IMR-90 (cell line): ENCODE data around the gene CTNND2. TPM values are rescaled to one million over a fixed set of nuclear protein-coding genes. Genes with fewer than 3 reads are reported as not detected.

Experiments used
- ATAC-seq: fragments of 200-7000 bp; cut with Tn5 transposase; 2 replicates; pipeline ENCODE4 v1.9.1; 2020; ENCODE audit warnings: low read depth, mild to moderate bottlenecking, moderate library complexity
- BruUV-seq: library from RNA; stranded (reverse); fragments of 400-500 nt; replicated peaks from 2 replicates; lab custom pipeline; 2021; lab: Mats Ljungman, UMichigan
- CTCF ChIA-PET: fragments of 300-600 bp; formaldehyde crosslinking; extraction: SDS; loops from one replicate; lab custom pipeline; 2021; ENCODE audit warnings: antibody characterized with exemption; lab: Yijun Ruan, JAX
- POLR2A ChIA-PET: fragments of 300-600 bp; sonication (Branson Sonifier 250); formaldehyde crosslinking; loops from one replicate; lab custom pipeline; 2022; ENCODE audit warnings: antibody characterized with exemption; ENCODE audit not compliant: unreplicated experiment; lab: Charles Lee
- DNase-seq: peaks from one replicate; pipeline ENCODE4 v3.0.0; 2013
- H2AFZ ChIP-seq: replicated peaks from 2 replicates; pipeline ENCODE3; 2013; ENCODE audit warnings: low read length, mild to moderate bottlenecking; ENCODE audit not compliant: poor library complexity
- H2AK5ac ChIP-seq: 2 replicates; pipeline ENCODE4 v1.6.1; 2013; ENCODE audit warnings: low read depth, low read length, inconsistent platforms
- H2AK9ac ChIP-seq: replicated peaks from 2 replicates; pipeline ENCODE3; 2013; ENCODE audit warnings: mild to moderate bottlenecking, low read depth, low read length, moderate library complexity; ENCODE audit not compliant: poor library complexity
- H2BK120ac ChIP-seq: 2 replicates; pipeline ENCODE4 v1.6.1; 2013; ENCODE audit warnings: low read depth, low read length, inconsistent platforms
- H2BK15ac ChIP-seq: 3 replicates; pipeline ENCODE4 v1.6.1; 2013; ENCODE audit warnings: low read depth, low read length, inconsistent platforms
- H2BK20ac ChIP-seq: 2 replicates; pipeline ENCODE4 v1.6.1; 2013; ENCODE audit warnings: low read depth, mild to moderate bottlenecking, inconsistent platforms, low read length, moderate library complexity
- H2BK5ac ChIP-seq: 2 replicates; pipeline ENCODE4 v1.6.1; 2013; ENCODE audit warnings: mild to moderate bottlenecking, low read depth, low read length, inconsistent platforms; ENCODE audit not compliant: poor library complexity, severe bottlenecking
- H3K14ac ChIP-seq: replicated peaks from 2 replicates; pipeline ENCODE4 v1.6.1; 2013; ENCODE audit warnings: low read depth, low read length, inconsistent platforms
- H3K18ac ChIP-seq: 2 replicates; pipeline ENCODE4 v1.6.1; 2013; ENCODE audit warnings: low read depth, low read length, control low read depth
- H3K23ac ChIP-seq: 2 replicates; pipeline ENCODE4 v1.6.1; 2013; ENCODE audit warnings: low read depth, low read length, inconsistent platforms
- H3K27ac ChIP-seq: 2 replicates; pipeline ENCODE4 v1.5.1; 2013; ENCODE audit warnings: mild to moderate bottlenecking, control low read depth, low read length; ENCODE audit not compliant: insufficient read depth
- H3K27me3 ChIP-seq: 2 replicates; pipeline ENCODE4 v1.6.1; 2013; ENCODE audit warnings: low read length; ENCODE audit not compliant: control insufficient read depth, insufficient read depth
- H3K36me3 ChIP-seq: 2 replicates; pipeline ENCODE4 v1.6.1; 2013; ENCODE audit warnings: low read length, mixed read lengths; ENCODE audit not compliant: control insufficient read depth, insufficient read depth
- H3K4ac ChIP-seq: 2 replicates; pipeline ENCODE4 v1.6.1; 2013; ENCODE audit warnings: low read depth, low read length, inconsistent platforms
- H3K4me1 ChIP-seq: 2 replicates; pipeline ENCODE4 v1.6.1; 2013; ENCODE audit warnings: low read length, mixed read lengths; ENCODE audit not compliant: control insufficient read depth, insufficient read depth
- H3K4me2 ChIP-seq: 2 replicates; pipeline ENCODE4 v1.6.1; 2013; ENCODE audit warnings: low read depth, mild to moderate bottlenecking, control low read depth, low read length, moderate library complexity
- H3K4me3 ChIP-seq: 2 replicates; pipeline ENCODE4 v1.5.1; 2013; ENCODE audit warnings: low read depth, mild to moderate bottlenecking, control low read depth, low read length, moderate library complexity; ENCODE audit not compliant: insufficient read depth
- H3K56ac ChIP-seq: 2 replicates; pipeline ENCODE4 v1.6.1; 2013; ENCODE audit warnings: low read length, inconsistent platforms; ENCODE audit not compliant: insufficient read depth; ENCODE audit errors: extremely low read depth
- H3K79me1 ChIP-seq, 2 experiments: 2 replicates each; pipeline ENCODE4 v1.6.1; 2013; ENCODE audit warnings: low read length in 2 of 2, inconsistent platforms in 1 of 2, low read depth in 1 of 2
- H3K9ac ChIP-seq: 2 replicates; pipeline ENCODE4 v1.6.1; 2013; ENCODE audit warnings: low read depth, low read length, control low read depth
- H3K9me1 ChIP-seq: 2 replicates; pipeline ENCODE4 v1.6.1; 2013; ENCODE audit warnings: low read length, inconsistent platforms; ENCODE audit not compliant: insufficient read depth
- H3K9me3 ChIP-seq: 2 replicates; pipeline ENCODE4 v1.6.1; 2013; ENCODE audit warnings: low read length; ENCODE audit not compliant: control insufficient read depth, insufficient read depth
- H4K20me1 ChIP-seq: 2 replicates; pipeline ENCODE4 v1.6.1; 2013; ENCODE audit warnings: low read length, inconsistent platforms; ENCODE audit not compliant: insufficient read depth
- H4K5ac ChIP-seq: 2 replicates; pipeline ENCODE4 v1.6.1; 2013; ENCODE audit warnings: mild to moderate bottlenecking, low read depth, low read length, control low read depth
- H4K8ac ChIP-seq, 2 experiments: 2 replicates each; pipeline ENCODE4 v1.6.1; 2013; ENCODE audit warnings: low read depth in 2 of 2, low read length in 2 of 2, control low read depth in 1 of 2, inconsistent platforms in 1 of 2
- H4K91ac ChIP-seq: 2 replicates; pipeline ENCODE4 v1.6.1; 2013; ENCODE audit warnings: low read depth, low read length, inconsistent platforms; ENCODE audit not compliant: insufficient read depth
- FOS ChIP-seq: fragments of 150-350 bp; IDR thresholded peaks from 2 replicates; pipeline ENCODE4 v1.6.1; 2016; ENCODE audit warnings: low read depth, low read length
- SMC3 ChIP-seq: fragments of 150-350 bp; IDR thresholded peaks from 2 replicates; pipeline ENCODE4 v1.6.1; 2016; ENCODE audit warnings: low read depth, mild to moderate bottlenecking, antibody characterized with exemption, low read length, moderate library complexity
- WGBS, 2 experiments: methylation state at CpG; one replicate each; pipeline versions ENCODE4 v1.1.5 to v1.1.7; 2013; ENCODE audit warnings: missing lambda C conversion rate in 2 of 2; ENCODE audit not compliant: insufficient read length in 1 of 2; ENCODE audit errors: extremely low coverage in 2 of 2; 5-methylcytosine and 5-hydroxymethylcytosine counted together
- dilution Hi-C: fragments of 300-500 bp; cut with HindIII; formaldehyde crosslinking; loops from one replicate; pipeline ENCODE4 v1.14.3; 2018; ENCODE audit warnings: low sequenced_read_pairs; ENCODE audit not compliant: unreplicated experiment
- in situ Hi-C: fragments of 300-500 bp; cut with MboI; formaldehyde crosslinking; loops from 3 replicates; pipeline ENCODE4 v1.14.3; 2019; ENCODE audit warnings: low sequenced_read_pairs, inconsistent platforms, mixed read lengths
- intact Hi-C: fragments of 100-400 bp; cut with micrococcal nuclease; formaldehyde crosslinking; loops from 2 replicates; pipeline ENCODE4 v1.10.0; 2022
- polyA plus RNA-seq, 3 experiments: library from polyadenylated mRNA; depleted of rRNA; stranded (reverse); fragments of >200 nt; gene quantifications; 2 replicates each; pipeline ENCODE4 v1.2.3, GENCODE V29; 2012; ENCODE audit warnings: low replicate concordance in 1 of 3
- total RNA-seq: library from RNA; depleted of rRNA; stranded (reverse); fragments of >200 nt; gene quantifications from 2 replicates; pipeline ENCODE4 v1.2.3, GENCODE V29; 2012

CTNND2 gene
- total and polyA plus RNA-seq, 2 of the 4 experiments (the other 2 are of a cell fraction), result not detected

GRCh38 chr5:11212706-11213105 is 691.5 kb downstream of the CTNND2 start:
- no peak overlapping the region for H2BK15ac ChIP-seq
- H3K27me3 ChIP-seq, result no peaks in the 10 kb centered on the region
- H4K5ac ChIP-seq, result no peak overlapping the region
- dilution Hi-C loops, result no loop called here
- ATAC-seq, result no peak
- no CpG with 5 or more reads among the region's 3 CpGs for WGBS, 2 experiments
- H3K4ac ChIP-seq, result no peak overlapping the region
- no peak overlapping the region for H2BK120ac ChIP-seq
- no TSS peak for BruUV-seq
- no peak overlapping the region for H3K14ac ChIP-seq
- no peak overlapping the region for H2BK20ac ChIP-seq
- in situ Hi-C loops, result no loop called here
- no peaks in the 10 kb centered on the region for H4K20me1 ChIP-seq
- H2BK5ac ChIP-seq, result no peak overlapping the region
- H3K27ac ChIP-seq, result no peak overlapping the region
- ChIA-PET POLR2A (no interaction called here), CTCF (no interaction called here)
- no peak for TF ChIP-seq FOS
- TF ChIP-seq SMC3, result no peak
- no peak for DNase-seq
- H3K56ac ChIP-seq, result no peak overlapping the region
- H3K79me1 ChIP-seq, result no peaks in the 10 kb centered on the region
- no peak overlapping the region for H4K8ac ChIP-seq
- no peak overlapping the region for H3K18ac ChIP-seq
- intact Hi-C loops, result no loop called here
- H3K9me1 ChIP-seq, result no peaks in the 10 kb centered on the region
- H3K9me3 ChIP-seq, result no peaks in the 10 kb centered on the region
- no peak overlapping the region for H4K91ac ChIP-seq
- H2AK5ac ChIP-seq, result no peak overlapping the region
- no peak overlapping the region for H3K9ac ChIP-seq
- no peak overlapping the region for H3K4me3 ChIP-seq
- no peak overlapping the region for H3K4me2 ChIP-seq
- no peak overlapping the region for H2AK9ac ChIP-seq
- H3K23ac ChIP-seq, result no peak overlapping the region
- H3K36me3 ChIP-seq, result no peaks in the 10 kb centered on the region
- H2AFZ ChIP-seq, result no peak overlapping the region
- no peaks in the 10 kb centered on the region for H3K4me1 ChIP-seq
